MV-4-11 (cell line): Measurements from ENCODE around the gene FAM114A2.
A peak's percentile ranks its signal among the peaks of the same experiment; 100 is the strongest.
"Not testable (repeated sequence)": the region's sequence is repeated elsewhere in the genome, so short reads cannot be mapped to it uniquely, and the experiment has no call there.

Source experiments
- DNase-seq: peaks from one replicate; lab custom pipeline; 2025; lab: John Stamatoyannopoulos, UW

FAM114A2 gene

GRCh38 chr5:154038707-154039457 lies at the start of gene FAM114A2, which contains the start of gene MFAP3:
FAM114A2 (minus strand) TSS chr5:154038910; CDS start chr5:154034953, 3,957 bp downstream.
MFAP3 (plus strand) TSS chr5:154038967; CDS start chr5:154049723, 10,756 bp downstream.
- DNase-seq = peak; percentile 76

- no peak for DNase-seq
Observed at GRCh38 chr5:154087260-154087659, 48.5 kb upstream of the FAM114A2 start.

GRCh38 chr5:154086641-154087040 lies 47.9 kb upstream of the FAM114A2 start:
- no peak for DNase-seq

- no peak for DNase-seq
Observed at GRCh38 chr5:154086146-154086545, 47.4 kb upstream of the FAM114A2 start.

- DNase-seq = no peak
Observed at GRCh38 chr5:154084062-154084639, 45.4 kb upstream of the FAM114A2 start.

- no peak for DNase-seq
Observed at GRCh38 chr5:154081246-154081645, 42.5 kb upstream of the FAM114A2 start.

- DNase-seq = peak; percentile 35
Observed at GRCh38 chr5:154078272-154078671, 39.6 kb upstream of the FAM114A2 start.

- peak; percentile 5 for DNase-seq
Observed at GRCh38 chr5:154077696-154078095, 39.0 kb upstream of the FAM114A2 start.

- no peak for DNase-seq
Observed at GRCh38 chr5:154076240-154076922, 37.7 kb upstream of the FAM114A2 start.

- DNase-seq = peak; percentile 60
Observed at GRCh38 chr5:154072414-154073171, 33.9 kb upstream of the FAM114A2 start.

- DNase-seq = no peak
Observed at GRCh38 chr5:154071799-154072413, 33.2 kb upstream of the FAM114A2 start.

- DNase-seq = not testable (repeated sequence)
Observed at GRCh38 chr5:154069854-154070253, 31.1 kb upstream of the FAM114A2 start.

- no peak for DNase-seq
Observed at GRCh38 chr5:154065971-154066370, 27.3 kb upstream of the FAM114A2 start.

GRCh38 chr5:154063372-154063771 lies 24.7 kb upstream of the FAM114A2 start:
- no peak for DNase-seq

GRCh38 chr5:154060606-154061005 lies 21.9 kb upstream of the FAM114A2 start:
- DNase-seq = no peak

GRCh38 chr5:154059583-154059982 lies 20.9 kb upstream of the FAM114A2 start:
- no peak for DNase-seq

GRCh38 chr5:154059039-154059430 lies 20.3 kb upstream of the FAM114A2 start:
- no peak for DNase-seq

- peak; percentile 51 for DNase-seq
Observed at GRCh38 chr5:154058055-154059038, 19.6 kb upstream of the FAM114A2 start.

- DNase-seq = no peak
Observed at GRCh38 chr5:154055201-154055600, 16.5 kb upstream of the FAM114A2 start.

- DNase-seq = no peak
Observed at GRCh38 chr5:154053468-154053867, 14.8 kb upstream of the FAM114A2 start.
